ENCODE data around the gene DPF3. TPM values are rescaled to one million over a fixed set of nuclear protein-coding genes. Genes with fewer than 3 reads are reported as not detected.

The DPF3 gene
- total RNA-seq, 2 experiments from 2014 or later: 0.27 to 0.31 TPM

DNA sequence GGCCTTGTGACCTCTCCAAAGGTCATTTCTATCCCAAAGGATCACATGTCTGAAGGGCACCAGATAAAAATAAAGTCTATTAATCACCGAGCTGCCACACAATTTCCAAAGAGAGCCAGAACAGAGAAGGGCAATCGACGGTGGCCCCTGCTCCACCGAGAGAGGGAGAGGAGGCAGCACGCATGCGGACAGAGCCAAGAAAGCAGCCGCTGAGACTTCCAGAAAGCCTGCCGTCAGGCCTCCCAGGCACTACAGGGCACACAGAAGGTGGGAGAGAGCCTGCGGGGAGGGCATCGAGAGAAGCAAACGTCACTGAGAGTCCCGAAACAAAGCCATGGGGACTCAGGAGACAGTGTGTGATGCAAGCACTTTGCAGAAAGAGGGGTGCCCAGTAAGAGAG is 182.0 kb downstream of the DPF3 start:
- ChIA-PET POLR2A (no interaction called here), CTCF (no interaction called here)
- Histone ChIP-seq H3K36me3 (ENCODE audit: insufficient read depth, low read length) (no peaks in the 10 kb centered on the region), H3K9me3 (ENCODE audit: control insufficient read depth in 1 of 2, insufficient read depth in 1 of 2, low read length in 2 of 2) (no peaks in the 10 kb centered on the region), H3K27me3 (ENCODE audit: control insufficient read depth in 1 of 2, insufficient read depth in 2 of 2, low read length in 2 of 2) (no peaks in the 10 kb centered on the region), H3K4me3 (ENCODE audit: low read length) (no peak overlapping the region), H3K4me1 (ENCODE audit: insufficient read depth, low read length) (peaks cover 21% of the 10 kb centered on the region), H3K27ac (ENCODE audit: low read depth in 1 of 2, low read length in 2 of 2) (no peak overlapping the region)
- no peaks in the 10 kb centered on the region for H3K27me3 Mint-ChIP-seq
- ATAC-seq (ENCODE audit: poor library complexity): no peak
- H3K36me3 Mint-ChIP-seq (ENCODE audit: low read depth): no peaks in the 10 kb centered on the region
- no peaks in the 10 kb centered on the region for H3K9me3 Mint-ChIP-seq
- H3K27ac Mint-ChIP-seq: no peak overlapping the region
- intact Hi-C loops (cut with DNase I, micrococcal nuclease): no loop called here
- TF ChIP-seq, protein P1, sequence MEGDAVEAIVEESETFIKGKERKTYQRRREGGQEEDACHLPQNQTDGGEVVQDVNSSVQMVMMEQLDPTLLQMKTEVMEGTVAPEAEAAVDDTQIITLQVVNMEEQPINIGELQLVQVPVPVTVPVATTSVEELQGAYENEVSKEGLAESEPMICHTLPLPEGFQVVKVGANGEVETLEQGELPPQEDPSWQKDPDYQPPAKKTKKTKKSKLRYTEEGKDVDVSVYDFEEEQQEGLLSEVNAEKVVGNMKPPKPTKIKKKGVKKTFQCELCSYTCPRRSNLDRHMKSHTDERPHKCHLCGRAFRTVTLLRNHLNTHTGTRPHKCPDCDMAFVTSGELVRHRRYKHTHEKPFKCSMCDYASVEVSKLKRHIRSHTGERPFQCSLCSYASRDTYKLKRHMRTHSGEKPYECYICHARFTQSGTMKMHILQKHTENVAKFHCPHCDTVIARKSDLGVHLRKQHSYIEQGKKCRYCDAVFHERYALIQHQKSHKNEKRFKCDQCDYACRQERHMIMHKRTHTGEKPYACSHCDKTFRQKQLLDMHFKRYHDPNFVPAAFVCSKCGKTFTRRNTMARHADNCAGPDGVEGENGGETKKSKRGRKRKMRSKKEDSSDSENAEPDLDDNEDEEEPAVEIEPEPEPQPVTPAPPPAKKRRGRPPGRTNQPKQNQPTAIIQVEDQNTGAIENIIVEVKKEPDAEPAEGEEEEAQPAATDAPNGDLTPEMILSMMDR (IDR thresholded peaks at IDR 0.05): no peak
- no peak for DNase-seq
- peaks cover 28% of the 10 kb centered on the region for H3K4me1 Mint-ChIP-seq (ENCODE audit: low read depth)
- H3K4me3 Mint-ChIP-seq: no peak overlapping the region

DNA sequence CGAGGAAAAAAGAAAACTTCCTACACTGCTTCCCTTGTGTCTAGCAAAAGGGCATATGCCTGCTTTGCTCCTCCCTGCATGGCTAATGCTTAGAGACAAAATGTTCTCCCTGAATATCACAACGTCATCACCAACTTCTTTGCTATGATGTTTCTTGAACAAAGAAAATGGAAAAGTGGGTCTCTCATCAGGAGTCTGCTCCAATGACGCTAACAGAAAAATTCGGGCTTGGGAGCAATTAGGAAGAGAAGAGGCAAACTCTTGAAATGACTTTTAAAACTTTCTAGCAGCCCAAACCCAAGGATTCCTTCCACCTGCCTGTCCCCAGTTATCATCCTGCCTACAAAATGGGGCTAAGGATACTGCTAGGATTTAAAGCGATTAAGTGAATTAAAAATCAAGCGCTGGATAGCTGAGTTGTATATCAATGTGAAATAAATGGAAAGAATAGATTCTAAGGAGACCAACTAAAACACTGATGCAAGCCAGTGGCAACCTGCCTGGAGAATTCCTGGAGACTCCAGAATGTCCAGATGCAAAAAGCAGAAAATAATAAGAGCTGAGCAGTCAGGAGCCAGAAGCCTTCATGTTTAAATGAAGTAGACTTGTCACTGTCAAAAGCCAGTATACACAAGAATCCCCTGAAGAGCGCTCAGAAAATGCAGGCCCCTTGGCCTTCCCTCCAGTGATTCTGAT is 183.8 kb downstream of the DPF3 start:
- ChIA-PET CTCF (no interaction called here), POLR2A (no interaction called here)
- H3K4me1 ChIP-seq (ENCODE audit: insufficient read depth, low read length): peaks cover 18% of the 10 kb centered on the region
- no peak overlapping the region for H3K4me3 Mint-ChIP-seq
- no peak for ATAC-seq (ENCODE audit: poor library complexity)
- H3K36me3 Mint-ChIP-seq (ENCODE audit: low read depth): no peaks in the 10 kb centered on the region
- DNase-seq: no peak
- no peaks in the 10 kb centered on the region for H3K9me3 ChIP-seq (ENCODE audit: control insufficient read depth in 1 of 2, insufficient read depth in 1 of 2, low read length in 2 of 2)
- intact Hi-C loops (cut with DNase I, micrococcal nuclease): no loop called here
- peaks cover 17% of the 10 kb centered on the region for H3K4me1 Mint-ChIP-seq (ENCODE audit: low read depth)
- no peaks in the 10 kb centered on the region for H3K36me3 ChIP-seq (ENCODE audit: insufficient read depth, low read length)
- no peak overlapping the region for H3K4me3 ChIP-seq (ENCODE audit: low read length)
- H3K27me3 ChIP-seq (ENCODE audit: control insufficient read depth in 1 of 2, insufficient read depth in 2 of 2, low read length in 2 of 2): no peaks in the 10 kb centered on the region
- H3K27ac Mint-ChIP-seq: no peak overlapping the region
- TF ChIP-seq, protein P1 (IDR thresholded peaks at IDR 0.05): no peak
- no peaks in the 10 kb centered on the region for H3K27me3 Mint-ChIP-seq
- no peaks in the 10 kb centered on the region for H3K9me3 Mint-ChIP-seq
- H3K27ac ChIP-seq (ENCODE audit: low read depth in 1 of 2, low read length in 2 of 2): no peak overlapping the region

DNA sequence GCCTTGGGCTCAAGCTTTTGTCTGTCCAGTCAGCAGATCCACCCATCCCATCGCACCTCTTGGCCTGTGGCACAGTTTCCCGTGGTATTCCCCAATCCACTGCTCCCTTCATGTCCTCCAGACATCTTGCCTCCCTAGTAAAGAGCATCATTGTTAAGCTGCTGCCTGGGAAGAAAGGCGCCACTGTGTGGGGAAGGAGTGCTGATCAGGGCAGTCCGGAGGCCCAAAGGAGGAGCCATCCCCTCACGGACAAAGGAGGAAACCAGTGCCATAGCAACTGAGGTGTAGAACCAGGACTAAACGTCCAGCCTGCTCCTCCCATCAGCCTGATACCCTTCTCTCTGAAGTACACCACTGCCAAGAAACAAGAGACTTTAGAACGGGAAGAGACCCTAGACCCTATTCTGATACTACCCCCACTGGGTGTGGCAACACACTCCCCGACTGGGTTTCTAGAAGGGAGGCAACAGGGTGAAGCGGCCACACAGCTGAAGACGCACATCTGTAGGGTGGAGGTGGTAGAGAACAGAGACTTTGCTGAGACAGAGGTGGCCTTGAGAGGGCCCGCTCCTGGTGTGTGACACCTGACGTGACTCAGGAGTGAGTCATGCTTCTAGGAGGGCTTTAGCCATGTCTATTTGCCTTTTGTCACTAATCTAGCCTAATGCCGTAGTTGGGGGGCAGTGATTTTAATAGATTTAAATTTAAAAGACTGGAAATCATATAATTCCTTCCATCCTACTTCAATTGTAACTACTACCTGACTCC is 185.0 kb downstream of the DPF3 start:
- H3K27me3 ChIP-seq (ENCODE audit: control insufficient read depth in 1 of 2, insufficient read depth in 2 of 2, low read length in 2 of 2): no peaks in the 10 kb centered on the region
- no peaks in the 10 kb centered on the region for H3K9me3 Mint-ChIP-seq
- peaks cover 5% of the 10 kb centered on the region for H3K4me1 Mint-ChIP-seq (ENCODE audit: low read depth)
- H3K4me3 ChIP-seq (ENCODE audit: low read length): no peak overlapping the region
- intact Hi-C loops (cut with DNase I, micrococcal nuclease): no loop called here
- CTCF ChIA-PET: no interaction called here
- no peak overlapping the region for H3K27ac Mint-ChIP-seq
- POLR2A ChIA-PET: no interaction called here
- no peaks in the 10 kb centered on the region for H3K9me3 ChIP-seq (ENCODE audit: control insufficient read depth in 1 of 2, insufficient read depth in 1 of 2, low read length in 2 of 2)
- no peak overlapping the region for H3K27ac ChIP-seq (ENCODE audit: low read depth in 1 of 2, low read length in 2 of 2)
- H3K4me1 ChIP-seq (ENCODE audit: insufficient read depth, low read length): peaks cover 6% of the 10 kb centered on the region
- no peaks in the 10 kb centered on the region for H3K27me3 Mint-ChIP-seq
- H3K4me3 Mint-ChIP-seq: no peak overlapping the region
- H3K36me3 Mint-ChIP-seq (ENCODE audit: low read depth): no peaks in the 10 kb centered on the region
- H3K36me3 ChIP-seq (ENCODE audit: insufficient read depth, low read length): no peaks in the 10 kb centered on the region
- ATAC-seq (ENCODE audit: poor library complexity): no peak
- TF ChIP-seq, protein P1 (IDR thresholded peaks at IDR 0.05): no peak
- no peak for DNase-seq
